ENCODE measurements around the gene CDH4. TPM values are rescaled to one million over a fixed set of nuclear protein-coding genes. Genes with fewer than 3 reads are reported as not detected.

The CDH4 gene
- total RNA-seq, 4 donors from 2014 or later, result under 0.01 to 0.56 (median 0.19) TPM; not detected in 1

DNA sequence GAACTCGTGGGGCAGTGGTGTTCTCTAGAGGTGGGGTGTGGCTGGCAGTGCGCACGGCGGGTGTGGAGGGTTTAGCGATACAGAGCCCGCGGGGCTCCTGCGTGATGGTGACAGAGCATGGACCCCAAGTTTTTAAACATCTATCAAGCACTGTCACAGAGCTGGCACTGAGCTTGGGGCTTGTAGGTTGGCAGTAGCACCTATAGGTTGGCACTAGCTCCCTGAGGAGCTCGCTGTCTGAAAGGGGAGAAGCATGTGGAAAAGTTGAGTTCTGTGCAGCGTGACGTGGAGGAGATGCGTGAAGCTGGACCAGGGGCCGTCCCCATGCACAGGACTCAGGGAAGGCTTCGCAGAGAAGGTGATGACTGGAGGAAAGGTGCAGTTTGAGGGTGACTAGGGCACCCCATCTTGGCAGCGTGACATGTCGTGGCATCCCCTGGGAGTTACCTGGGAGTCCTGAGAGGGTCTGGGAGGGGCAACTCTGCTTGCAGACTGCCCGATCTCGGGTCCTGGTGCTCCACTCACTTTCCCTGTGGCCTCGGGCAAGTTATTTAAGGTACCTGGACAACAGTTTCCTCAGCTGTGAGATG, 122.0 kb downstream of the CDH4 start:
- TF ChIP-seq, protein P1, sequence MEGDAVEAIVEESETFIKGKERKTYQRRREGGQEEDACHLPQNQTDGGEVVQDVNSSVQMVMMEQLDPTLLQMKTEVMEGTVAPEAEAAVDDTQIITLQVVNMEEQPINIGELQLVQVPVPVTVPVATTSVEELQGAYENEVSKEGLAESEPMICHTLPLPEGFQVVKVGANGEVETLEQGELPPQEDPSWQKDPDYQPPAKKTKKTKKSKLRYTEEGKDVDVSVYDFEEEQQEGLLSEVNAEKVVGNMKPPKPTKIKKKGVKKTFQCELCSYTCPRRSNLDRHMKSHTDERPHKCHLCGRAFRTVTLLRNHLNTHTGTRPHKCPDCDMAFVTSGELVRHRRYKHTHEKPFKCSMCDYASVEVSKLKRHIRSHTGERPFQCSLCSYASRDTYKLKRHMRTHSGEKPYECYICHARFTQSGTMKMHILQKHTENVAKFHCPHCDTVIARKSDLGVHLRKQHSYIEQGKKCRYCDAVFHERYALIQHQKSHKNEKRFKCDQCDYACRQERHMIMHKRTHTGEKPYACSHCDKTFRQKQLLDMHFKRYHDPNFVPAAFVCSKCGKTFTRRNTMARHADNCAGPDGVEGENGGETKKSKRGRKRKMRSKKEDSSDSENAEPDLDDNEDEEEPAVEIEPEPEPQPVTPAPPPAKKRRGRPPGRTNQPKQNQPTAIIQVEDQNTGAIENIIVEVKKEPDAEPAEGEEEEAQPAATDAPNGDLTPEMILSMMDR (IDR thresholded peaks at IDR 0.05), result no peak
- ATAC-seq (ENCODE audit: low FRiP score), result no peak

DNA sequence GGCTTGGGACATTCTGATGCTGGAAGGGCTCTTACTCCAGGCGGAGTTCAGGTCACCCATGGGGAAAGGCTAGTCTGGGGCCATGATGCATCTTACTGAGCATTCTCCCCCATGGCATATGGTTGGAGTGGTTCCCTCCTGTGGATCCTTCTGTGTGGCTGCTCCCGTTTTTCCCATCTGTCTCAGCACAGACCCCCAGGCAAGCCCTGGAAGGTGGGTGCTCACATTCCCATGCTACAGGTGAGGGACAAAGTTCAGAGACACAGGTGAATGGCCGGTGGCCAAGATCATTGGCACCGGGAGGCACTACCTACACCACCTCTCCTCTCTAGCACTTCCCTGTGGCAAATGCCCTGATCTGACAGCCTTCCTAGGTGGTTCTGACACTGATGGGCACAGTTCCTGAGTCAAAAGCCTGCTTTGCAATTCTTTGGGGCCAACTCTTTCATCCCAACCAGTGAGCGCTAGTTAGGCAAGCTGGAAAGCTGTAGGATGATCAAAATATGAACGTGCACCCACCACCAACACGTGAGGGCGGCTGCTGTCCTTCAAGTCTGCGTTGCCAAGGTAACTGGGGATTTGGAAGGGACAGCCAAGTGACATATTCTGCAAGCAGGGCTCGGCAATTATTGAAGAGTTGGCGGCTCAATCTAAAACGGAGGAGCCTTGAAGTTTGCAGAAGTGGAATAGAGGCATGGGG, 124.6 kb downstream of the CDH4 start:
- ATAC-seq (ENCODE audit: low FRiP score), result no peak
- no peak for DNase-seq (ENCODE audit: low spot score)
- TF ChIP-seq, protein P1 (IDR thresholded peaks at IDR 0.05), result no peak

More for the DNA sequence above, 122.0 kb downstream of the CDH4 start:
- DNase-seq (ENCODE audit: low spot score), result no peak

DNA sequence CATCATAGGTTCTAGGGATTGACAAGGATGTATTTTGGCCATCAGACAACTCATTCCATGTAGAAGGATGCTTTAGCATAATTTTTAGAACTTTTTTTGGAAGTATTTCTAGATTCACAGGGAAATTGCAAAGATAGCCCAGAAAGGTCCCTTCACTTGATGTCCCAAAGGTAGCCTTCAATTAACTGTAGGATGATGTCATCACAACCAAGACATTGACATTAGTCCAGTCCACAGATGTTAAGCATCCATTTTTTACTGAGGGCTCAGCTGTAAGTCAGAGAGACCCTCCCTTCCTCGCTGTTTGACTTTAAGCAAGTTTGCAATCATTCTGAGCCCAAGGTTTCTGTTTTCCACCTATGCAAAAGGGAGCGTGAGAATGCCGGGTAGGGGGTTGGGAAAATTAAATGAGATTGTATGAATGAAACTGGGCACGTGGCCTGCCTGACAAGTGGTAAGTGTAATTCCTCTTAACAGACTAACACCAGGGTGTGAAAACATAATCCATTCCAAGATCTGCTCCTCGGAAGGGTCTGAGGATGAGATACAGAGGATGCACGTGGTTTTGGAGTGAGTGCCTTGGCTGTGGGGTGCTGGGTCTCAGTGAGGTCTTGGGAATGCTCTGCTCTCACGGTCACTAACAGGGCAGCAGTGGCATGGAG, 126.8 kb downstream of the CDH4 start:
- DNase-seq (ENCODE audit: low spot score) (no peak), ATAC-seq (ENCODE audit: low FRiP score) (no peak)
- TF ChIP-seq, protein P1 (IDR thresholded peaks at IDR 0.05), result no peak

DNA sequence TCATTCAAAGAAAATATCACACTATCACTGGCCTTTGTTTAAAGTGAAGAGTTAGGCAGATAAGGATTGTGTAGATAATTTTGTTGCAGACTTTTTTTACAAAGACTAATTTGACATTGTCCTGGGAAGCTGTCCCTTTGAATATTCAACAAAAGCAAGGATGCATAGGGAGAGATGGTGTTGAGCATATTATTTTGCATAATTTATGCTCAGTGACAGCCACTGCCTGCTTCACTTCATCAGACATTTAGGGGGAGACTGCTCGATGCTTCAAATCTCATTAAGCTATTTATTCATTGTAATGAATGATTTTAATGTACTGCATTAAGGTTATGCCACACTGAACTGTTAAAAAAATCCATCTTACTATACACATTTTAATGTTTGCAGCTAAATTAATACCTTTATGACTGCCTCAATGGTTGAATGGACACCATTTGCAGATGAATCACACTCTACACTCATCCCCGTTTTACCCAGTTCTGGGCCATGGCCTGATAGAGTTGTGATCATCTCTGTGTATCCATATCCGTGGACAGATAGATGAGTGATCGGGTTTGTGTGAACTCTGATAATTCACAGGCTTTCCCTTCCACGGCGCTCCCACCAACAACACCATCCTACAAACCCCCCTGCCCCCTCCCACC, 128.0 kb downstream of the CDH4 start:
- ATAC-seq (ENCODE audit: low FRiP score) (no peak), DNase-seq (ENCODE audit: low spot score) (no peak)
- TF ChIP-seq, protein P1 (IDR thresholded peaks at IDR 0.05), result no peak

DNA sequence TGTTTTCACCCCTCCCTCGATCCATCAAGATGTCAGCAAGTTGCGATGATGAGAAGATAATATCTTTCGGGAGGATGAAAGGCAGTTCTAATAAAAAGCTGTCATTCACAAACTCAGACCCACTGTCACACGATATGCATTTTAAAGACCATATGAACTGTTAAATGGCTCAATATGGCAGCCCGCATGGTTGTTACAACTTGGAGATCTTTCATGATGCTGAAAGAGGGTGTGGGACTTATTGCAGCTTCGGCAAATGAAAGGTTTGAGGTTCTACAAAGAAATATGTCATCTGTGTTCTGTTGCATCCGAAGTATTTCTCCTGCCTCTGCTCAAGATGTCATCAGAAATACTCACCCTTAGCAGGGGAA, 128.5 kb downstream of the CDH4 start:
- TF ChIP-seq, protein P1 (IDR thresholded peaks at IDR 0.05), result no peak
- DNase-seq (ENCODE audit: low spot score) (no peak), ATAC-seq (ENCODE audit: low FRiP score) (no peak)

DNA sequence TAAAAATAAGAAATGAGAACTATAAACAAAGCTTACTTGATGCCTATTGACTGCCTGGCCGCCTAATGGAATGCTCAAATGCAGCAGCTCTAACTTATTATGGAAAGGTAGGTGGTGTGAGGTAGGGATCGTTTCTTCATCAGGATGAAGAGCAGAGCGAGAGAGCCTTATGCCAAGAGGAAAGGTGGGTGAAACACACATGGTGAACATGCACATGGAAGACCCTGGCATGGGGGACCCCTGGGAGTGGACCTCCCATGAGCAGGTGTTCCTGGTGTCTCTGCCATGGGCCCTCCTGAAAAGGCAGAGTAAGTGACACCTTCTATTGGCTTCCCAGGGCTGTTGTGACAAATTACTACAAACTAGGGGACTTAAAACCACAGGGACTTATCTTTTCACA, 130.1 kb downstream of the CDH4 start:
- ATAC-seq (ENCODE audit: low FRiP score) (no peak), DNase-seq (ENCODE audit: low spot score) (no peak)
- TF ChIP-seq, protein P1 (IDR thresholded peaks at IDR 0.05), result no peak
